Osteocyte (in vitro differentiated cells): ENCODE results near the gene RGS19. TPM values are rescaled to one million over a fixed set of nuclear protein-coding genes. Genes with fewer than 3 reads are reported as not detected.

ENCODE experiments used
- DNase-seq: peaks from one replicate; pipeline ENCODE4 v3.0.0; 2021; ENCODE audit warnings: mixed read lengths; ENCODE audit not compliant: unreplicated experiment; ENCODE audit errors: extremely low spot score
- H3K27ac Mint-ChIP-seq: one replicate; pipeline ENCODE4 v1.8.0; 2021; ENCODE audit warnings: mild to moderate bottlenecking, mixed read lengths; ENCODE audit not compliant: unreplicated experiment
- H3K27me3 Mint-ChIP-seq: one replicate; pipeline ENCODE4 v1.8.0; 2021; ENCODE audit warnings: mixed read lengths; ENCODE audit not compliant: unreplicated experiment
- H3K36me3 Mint-ChIP-seq: one replicate; pipeline ENCODE4 v1.8.0; 2021; ENCODE audit warnings: mixed read lengths; ENCODE audit not compliant: unreplicated experiment
- H3K4me1 Mint-ChIP-seq: one replicate; pipeline ENCODE4 v1.8.0; 2021; ENCODE audit warnings: mixed read lengths; ENCODE audit not compliant: unreplicated experiment
- H3K4me3 Mint-ChIP-seq: one replicate; pipeline ENCODE4 v1.8.0; 2021; ENCODE audit warnings: mild to moderate bottlenecking, moderate library complexity, mixed read lengths; ENCODE audit not compliant: unreplicated experiment
- H3K9me3 Mint-ChIP-seq: one replicate; pipeline ENCODE4 v1.8.0; 2021; ENCODE audit warnings: mixed read lengths; ENCODE audit not compliant: unreplicated experiment
- total RNA-seq: library from RNA; stranded (reverse); gene quantifications from 2 replicates; pipeline ENCODE4 v1.2.1, GENCODE V29; 2021
- TF ChIP-seq, protein P1 (sequence below): fragments of 200-600 bp; sonication (generic); IDR thresholded peaks from 2 replicates; pipeline ENCODE4 v1.5.0; 2021; ENCODE audit warnings: antibody characterized with exemption, mild to moderate bottlenecking, moderate library complexity

The RGS19 gene
- total RNA-seq, 1 donor from 2014 or later: 8.0 TPM

DNA sequence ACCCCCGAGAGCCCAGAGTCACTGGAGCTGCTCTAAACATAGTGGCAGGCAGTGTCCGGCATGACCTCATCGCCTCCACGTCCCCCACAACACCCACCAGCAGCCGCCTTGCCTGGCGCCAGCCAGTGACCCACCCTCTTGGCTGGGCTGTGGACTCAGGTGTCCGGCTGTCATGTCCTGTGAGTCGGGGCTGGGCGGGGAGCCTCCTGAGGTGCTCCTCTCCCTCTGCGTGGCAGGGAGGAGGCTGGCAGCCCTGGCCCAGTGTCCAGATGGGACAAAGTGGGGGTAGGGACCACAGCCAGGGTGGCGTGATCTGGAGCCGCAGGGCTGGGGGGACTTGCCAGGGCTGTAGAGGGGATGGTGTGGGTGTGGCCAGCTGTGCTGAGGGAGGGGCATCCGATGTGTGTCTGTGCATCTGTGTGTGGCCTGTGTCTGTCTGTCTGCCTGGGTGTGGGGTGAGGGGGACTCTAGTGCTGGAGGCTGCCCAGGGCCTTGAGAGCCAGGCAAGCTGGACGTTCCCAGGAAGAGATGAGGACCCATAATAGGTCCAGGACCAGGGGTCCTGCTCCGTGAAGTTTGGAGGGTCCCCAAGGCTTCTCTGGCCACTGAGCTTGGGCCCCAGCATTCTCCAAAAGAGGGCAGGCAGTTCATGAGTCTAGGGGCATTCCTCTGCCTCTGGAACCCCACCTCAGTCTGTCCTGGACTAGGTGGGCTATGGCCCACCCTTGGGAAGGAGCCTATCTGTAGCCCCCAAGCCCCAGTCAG is 27.6 kb downstream of the RGS19 start:
- Mint-ChIP-seq H3K9me3 (no peaks in the 10 kb centered on the region), H3K27me3 (no peaks in the 10 kb centered on the region), H3K36me3 (no peaks in the 10 kb centered on the region), H3K27ac (peak overlapping the region; percentile 45), H3K4me1 (peaks cover 33% of the 10 kb centered on the region), H3K4me3 (no peak overlapping the region)
- DNase-seq: no peak
- TF ChIP-seq, protein P1, sequence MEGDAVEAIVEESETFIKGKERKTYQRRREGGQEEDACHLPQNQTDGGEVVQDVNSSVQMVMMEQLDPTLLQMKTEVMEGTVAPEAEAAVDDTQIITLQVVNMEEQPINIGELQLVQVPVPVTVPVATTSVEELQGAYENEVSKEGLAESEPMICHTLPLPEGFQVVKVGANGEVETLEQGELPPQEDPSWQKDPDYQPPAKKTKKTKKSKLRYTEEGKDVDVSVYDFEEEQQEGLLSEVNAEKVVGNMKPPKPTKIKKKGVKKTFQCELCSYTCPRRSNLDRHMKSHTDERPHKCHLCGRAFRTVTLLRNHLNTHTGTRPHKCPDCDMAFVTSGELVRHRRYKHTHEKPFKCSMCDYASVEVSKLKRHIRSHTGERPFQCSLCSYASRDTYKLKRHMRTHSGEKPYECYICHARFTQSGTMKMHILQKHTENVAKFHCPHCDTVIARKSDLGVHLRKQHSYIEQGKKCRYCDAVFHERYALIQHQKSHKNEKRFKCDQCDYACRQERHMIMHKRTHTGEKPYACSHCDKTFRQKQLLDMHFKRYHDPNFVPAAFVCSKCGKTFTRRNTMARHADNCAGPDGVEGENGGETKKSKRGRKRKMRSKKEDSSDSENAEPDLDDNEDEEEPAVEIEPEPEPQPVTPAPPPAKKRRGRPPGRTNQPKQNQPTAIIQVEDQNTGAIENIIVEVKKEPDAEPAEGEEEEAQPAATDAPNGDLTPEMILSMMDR: no peak

GRCh38 chr20:64051033-64051452 is 28.3 kb downstream of the RGS19 start:
- Mint-ChIP-seq H3K36me3 (no peaks in the 10 kb centered on the region), H3K4me3 (no peak overlapping the region)

GRCh38 chr20:64050261-64051032 is 28.9 kb downstream of the RGS19 start:
- Mint-ChIP-seq H3K27me3 (no peaks in the 10 kb centered on the region), H3K4me1 (peaks cover 33% of the 10 kb centered on the region), H3K4me3 (peak overlapping the region; percentile 44), H3K36me3 (no peaks in the 10 kb centered on the region), H3K9me3 (no peaks in the 10 kb centered on the region), H3K27ac (no peak overlapping the region)
- no peak for DNase-seq
- TF ChIP-seq, protein P1: no peak

More at GRCh38 chr20:64051033-64051452, 28.3 kb downstream of the RGS19 start:
- peaks cover 33% of the 10 kb centered on the region for H3K4me1 Mint-ChIP-seq
- no peaks in the 10 kb centered on the region for H3K27me3 Mint-ChIP-seq
- H3K9me3 Mint-ChIP-seq: no peaks in the 10 kb centered on the region
- no peak for DNase-seq
- no peak overlapping the region for H3K27ac Mint-ChIP-seq
- TF ChIP-seq, protein P1: no peak

- Mint-ChIP-seq H3K4me1 (peaks cover 33% of the 10 kb centered on the region), H3K9me3 (no peaks in the 10 kb centered on the region), H3K4me3 (peak overlapping the region; percentile 50), H3K27ac (no peak overlapping the region), H3K27me3 (no peaks in the 10 kb centered on the region), H3K36me3 (no peaks in the 10 kb centered on the region)
- TF ChIP-seq, protein P1: no peak
- no peak for DNase-seq
Observed at GRCh38 chr20:64049878-64050260, 29.4 kb downstream of the RGS19 start.
